ENCODE results near the gene PLEKHJ1.
"Not testable (repeated sequence)": the region's sequence is repeated elsewhere in the genome, so short reads cannot be mapped to it uniquely, and the experiment has no call there.

PLEKHJ1 gene

GRCh38 chr19:2236314-2237050 lies at the start of gene PLEKHJ1, which contains the start of gene SF3A2:
TSS of gene PLEKHJ1 (minus strand) at chr19:2236329. CDS start at chr19:2236248, 81 bp downstream.
TSS of gene SF3A2 (plus strand) at chr19:2236824. CDS start at chr19:2243419, 6,595 bp downstream.
- peak; percentile 97 for DNase-seq (ENCODE audit: low read depth)

DNA sequence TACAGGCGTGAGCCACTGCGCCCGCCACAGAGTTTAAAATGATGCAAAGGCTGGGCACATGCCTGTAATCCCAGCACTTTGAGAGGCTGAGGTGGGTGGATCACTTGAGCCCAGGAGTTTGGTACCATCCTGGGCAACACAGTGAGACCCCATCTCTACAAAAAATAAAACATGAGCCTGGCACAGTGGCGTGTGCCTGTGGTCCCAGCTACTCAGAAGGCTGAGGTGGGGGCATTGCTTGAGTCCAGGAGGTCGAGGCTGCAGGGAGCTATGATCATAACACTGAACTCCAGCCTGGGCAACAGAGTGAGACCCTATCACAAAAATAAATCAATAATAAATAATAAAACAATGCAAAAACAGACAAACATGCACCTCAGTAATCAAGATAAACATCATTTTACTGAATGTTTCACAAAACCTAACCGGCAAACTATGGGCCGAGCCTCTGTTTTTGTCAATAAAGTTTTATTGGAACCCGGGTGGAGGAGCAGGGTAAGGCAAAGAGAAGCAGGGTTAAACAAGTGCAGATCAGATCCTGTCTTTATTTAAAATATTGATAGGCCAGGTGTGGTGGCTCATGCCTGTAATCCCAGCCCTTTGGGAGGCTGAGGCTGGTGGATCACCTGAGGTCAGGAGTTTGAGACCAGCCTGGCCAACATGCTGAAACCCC lies 47.8 kb upstream of the PLEKHJ1 start:
- no peak for DNase-seq (ENCODE audit: low read depth)

- no peak for DNase-seq (ENCODE audit: low read depth)
These were observed 46.7 kb upstream of the PLEKHJ1 start for GRCh38 chr19:2282862-2283237.

DNA sequence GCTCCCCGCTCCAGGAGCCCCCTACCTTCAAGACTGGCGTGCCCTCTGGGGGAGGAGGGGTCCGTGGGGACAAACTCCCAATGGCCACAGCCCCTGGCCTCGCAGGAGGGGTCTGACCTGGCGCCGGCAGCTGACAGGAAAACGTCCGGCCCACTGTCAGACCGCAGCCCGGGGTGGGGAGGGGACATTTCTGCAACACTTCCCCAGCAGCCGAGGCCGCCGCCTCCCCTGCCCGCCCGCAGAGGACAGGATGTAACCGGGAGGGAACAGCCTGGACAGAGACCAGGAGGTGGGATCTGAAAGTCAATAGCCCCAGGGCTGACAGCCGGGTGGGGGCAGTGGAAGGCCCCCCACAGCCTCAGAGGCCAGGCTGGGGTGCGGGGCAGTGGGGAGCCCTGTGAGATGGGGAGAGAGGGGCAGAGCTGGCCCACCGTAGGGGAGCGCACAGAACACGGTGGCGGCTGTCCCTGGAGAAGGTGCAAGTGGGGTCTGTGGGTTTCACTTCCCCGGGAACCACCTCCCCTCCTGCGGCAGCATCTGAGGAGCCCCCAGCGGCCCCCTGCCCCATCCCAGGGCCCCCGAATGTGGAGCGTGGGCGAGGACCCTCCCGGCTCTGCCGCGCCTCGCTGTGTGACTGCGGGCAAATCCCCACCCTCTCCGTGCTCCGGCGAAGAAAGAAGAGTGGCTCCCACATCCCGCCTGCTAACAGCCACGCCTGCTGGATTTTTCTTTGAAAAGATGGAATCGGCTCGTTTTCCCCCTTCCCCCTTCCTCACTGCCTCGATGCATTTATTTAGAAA lies 46.1 kb upstream of the PLEKHJ1 start, which contains the start of gene PEAK3:
Gene PEAK3 (minus strand): TSS at position 114 of the 800 bp plus-strand sequence. CDS start 1,244 bp downstream, outside the sequence.
- DNase-seq (ENCODE audit: low read depth) = no peak

DNA sequence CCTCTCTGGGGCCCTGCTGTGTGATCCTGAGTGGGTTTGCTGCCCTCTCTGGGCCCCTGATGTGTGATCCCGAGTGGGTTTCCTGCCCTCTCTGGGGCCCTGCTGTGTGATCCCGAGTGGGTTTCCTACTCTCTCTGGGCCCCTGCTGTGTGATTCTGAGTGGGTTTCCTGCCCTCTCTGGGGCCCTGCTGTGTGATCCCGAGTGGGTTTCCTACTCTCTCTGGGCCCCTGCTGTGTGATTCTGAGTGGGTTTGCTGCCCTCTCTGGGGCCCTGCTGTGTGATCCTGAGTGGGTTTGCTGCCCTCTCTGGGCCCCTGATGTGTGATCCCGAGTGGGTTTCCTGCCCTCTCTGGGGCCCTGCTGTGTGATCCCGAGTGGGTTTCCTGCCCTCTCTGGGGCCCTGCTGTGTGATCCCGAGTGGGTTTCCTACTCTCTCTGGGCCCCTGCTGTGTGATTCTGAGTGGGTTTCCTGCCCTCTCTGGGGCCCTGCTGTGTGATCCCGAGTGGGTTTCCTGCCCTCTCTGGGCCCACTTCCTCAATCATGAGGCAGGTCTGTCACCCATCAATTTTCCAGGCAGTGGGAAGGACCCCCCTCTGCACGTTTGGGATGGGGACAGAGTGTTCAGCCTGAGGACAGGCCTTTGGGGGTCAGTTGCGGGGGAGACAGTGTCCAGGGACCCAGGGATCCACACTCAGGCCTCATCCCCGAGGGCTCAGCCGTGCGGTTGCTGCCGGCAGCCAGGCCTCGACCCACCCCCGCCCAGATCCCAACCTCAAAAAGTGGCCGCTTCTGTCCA lies 45.3 kb upstream of the PLEKHJ1 start:
- not testable (repeated sequence) for DNase-seq (ENCODE audit: low read depth)

GRCh38 chr19:2280633-2281264 lies 44.6 kb upstream of the PLEKHJ1 start:
- DNase-seq (ENCODE audit: low read depth) = no peak

GRCh38 chr19:2278459-2279158 lies 42.5 kb upstream of the PLEKHJ1 start:
- no peak for DNase-seq (ENCODE audit: low read depth)

- no peak for DNase-seq (ENCODE audit: low read depth)
These were observed 41.0 kb upstream of the PLEKHJ1 start for GRCh38 chr19:2277138-2277537.

DNA sequence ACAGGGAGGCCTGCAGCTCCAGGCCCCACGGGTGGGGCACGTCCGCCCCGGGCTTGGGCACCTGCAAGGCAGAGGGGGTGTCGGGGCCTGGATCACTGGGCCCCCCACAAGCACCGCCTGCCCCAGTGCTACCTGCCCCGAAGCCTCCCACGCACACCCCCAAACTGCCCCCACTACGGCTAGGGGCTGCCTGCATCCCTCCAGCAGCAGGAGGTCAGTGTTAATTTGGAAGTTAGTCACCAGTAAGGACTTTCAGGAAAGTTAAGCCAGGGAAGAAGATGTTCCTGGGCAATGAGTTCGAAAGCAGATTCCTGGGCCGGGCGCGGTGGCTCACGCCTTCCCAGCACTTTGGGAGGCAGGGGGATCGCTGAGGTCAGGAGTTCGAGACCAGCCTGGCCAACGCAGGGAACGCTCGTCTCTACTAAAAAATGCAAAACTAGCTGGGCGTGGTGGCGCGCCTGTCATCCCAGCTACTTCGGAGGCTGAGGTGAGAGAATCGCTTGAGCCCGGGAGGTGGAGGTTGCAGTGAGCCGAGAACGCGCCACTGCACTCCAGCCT lies 40.4 kb upstream of the PLEKHJ1 start:
- DNase-seq (ENCODE audit: low read depth) = no peak

DNA sequence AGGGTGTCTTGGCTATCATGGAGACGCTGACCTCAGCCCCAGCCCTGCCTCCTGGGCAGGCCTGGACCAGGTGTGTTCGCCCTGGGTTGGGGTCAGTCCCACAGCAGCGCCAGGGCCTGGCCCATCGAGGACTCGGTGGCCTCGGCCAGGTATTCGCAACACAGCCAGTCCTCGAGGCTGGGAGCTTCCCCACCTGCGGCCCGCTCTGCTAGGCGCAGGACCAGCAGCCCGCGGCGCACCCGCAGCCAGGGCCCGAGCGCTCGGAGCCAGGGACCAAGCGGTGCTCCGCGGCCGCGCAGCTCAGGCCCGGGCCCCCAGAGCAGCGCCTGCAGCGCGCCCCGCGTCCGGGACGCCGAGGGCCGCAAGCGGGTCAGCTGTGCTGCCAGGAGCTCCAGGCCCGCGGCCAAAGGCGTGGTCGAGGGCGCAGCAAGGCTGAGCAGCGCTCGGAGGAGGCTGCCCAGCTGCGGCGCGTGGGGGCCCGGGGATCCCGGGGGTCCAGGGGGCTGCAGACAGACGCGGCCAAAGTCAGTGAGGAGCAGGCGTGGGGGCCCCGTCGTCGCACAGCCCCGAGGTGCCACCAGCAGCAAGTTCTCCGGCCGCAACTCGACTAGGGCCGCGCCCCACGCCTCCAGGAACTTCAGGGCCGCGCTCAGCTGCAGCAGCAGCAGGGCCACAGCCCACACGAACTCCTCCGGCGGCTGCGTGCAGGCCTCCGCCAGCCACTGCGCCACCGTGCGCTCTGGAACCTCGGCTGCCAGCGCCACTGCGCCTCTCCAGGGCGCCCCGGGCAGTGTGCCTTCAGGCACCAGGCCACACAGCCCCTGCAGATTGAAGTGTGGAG lies 39.7 kb upstream of the PLEKHJ1 start:
- no peak for DNase-seq (ENCODE audit: low read depth)

DNA sequence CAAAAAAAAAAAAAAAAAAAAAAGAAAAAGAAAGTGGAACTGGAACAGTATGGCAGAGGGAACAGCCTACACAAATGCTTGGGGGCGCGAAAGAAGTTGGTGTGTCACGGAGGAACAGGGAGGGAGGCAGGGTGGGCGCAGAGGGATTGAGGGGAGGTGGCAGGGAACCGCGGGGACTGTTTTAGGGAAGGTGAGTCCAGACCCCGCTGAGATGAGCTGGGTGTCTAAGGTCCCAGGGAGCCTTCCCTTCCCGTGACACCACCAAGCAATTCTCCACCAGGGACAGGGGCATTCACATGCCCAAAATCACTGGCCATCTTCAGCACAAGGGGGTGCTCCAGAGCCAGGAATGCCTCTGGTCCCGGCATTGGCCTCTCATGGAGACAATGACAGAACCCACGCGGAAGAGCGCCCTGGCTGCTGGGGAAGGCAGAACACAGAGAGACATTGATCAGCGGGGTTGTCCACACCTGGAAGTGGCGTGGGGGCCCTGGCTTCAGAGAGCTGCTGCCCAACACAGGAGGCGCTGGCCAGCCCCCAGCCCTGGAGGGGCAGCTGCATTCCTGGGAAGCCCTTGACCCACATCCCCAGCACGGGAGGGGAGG lies 38.9 kb upstream of the PLEKHJ1 start:
- no peak for DNase-seq (ENCODE audit: low read depth)

GRCh38 chr19:2274185-2274711 lies 38.1 kb upstream of the PLEKHJ1 start:
- DNase-seq (ENCODE audit: low read depth) = no peak

GRCh38 chr19:2273356-2274184 lies 37.4 kb upstream of the PLEKHJ1 start:
- no peak for DNase-seq (ENCODE audit: low read depth)

DNA sequence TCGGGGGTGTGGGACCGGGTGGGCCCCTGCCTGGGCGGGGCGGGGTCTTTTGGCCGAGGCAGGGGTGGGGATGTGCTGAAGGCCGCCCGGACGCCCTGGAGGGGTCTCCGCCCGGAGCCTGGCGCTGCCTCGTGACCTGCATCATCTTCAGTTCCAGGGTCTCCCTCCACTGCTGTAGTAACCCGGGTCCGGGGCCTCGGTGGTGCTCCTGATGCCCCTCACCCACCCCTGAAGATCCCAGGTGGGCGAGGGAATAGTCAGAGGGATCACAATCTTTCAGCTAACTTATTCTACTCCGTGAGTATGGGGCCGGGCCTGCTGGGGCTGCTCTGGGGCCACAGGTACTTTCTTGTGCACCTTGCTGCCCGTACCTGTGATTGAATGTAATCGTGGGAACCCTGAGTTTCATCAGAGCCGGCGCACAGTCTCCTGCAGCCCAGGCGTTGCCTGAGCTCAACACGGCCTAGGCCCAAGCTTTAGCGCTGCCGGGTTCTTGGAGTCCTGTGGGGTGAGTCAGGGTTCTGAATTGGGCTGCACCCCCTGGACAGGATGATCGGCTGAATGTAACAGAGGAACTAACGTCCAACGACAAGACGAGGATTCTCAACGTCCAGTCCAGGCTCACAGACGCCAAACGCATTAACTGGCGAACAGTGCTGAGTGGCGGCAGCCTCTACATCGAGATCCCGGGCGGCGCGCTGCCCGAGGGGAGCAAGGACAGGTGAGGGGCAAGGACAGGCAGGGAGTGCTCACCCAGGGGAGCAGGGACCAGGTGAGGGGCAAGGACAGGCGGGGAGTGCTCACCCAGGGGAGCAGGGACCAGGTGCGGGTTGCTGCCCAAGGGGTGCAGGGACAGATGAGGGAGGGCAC lies 35.3 kb upstream of the PLEKHJ1 start:
- DNase-seq (ENCODE audit: low read depth) = no peak

- peak; percentile 69 for DNase-seq (ENCODE audit: low read depth)
These were observed 34.5 kb upstream of the PLEKHJ1 start for GRCh38 chr19:2270423-2271233.

- no peak for DNase-seq (ENCODE audit: low read depth)
These were observed 34.0 kb upstream of the PLEKHJ1 start for GRCh38 chr19:2270157-2270422.
